Subcutaneous abdominal adipose tissue (tissue), 5 donors: Measurements from ENCODE around the gene ICOSLG.
"Not testable (repeated sequence)": the region's sequence is repeated elsewhere in the genome, so short reads cannot be mapped to it uniquely, and the experiment has no call there.

ENCODE experiments used
- H3K27ac ChIP-seq: one replicate; pipeline ENCODE4 v1.7.0; 2013; ENCODE audit warnings: low read depth, mild to moderate bottlenecking, inconsistent platforms, low read length, moderate library complexity
- H3K27me3 ChIP-seq, 5 donors: one replicate each; pipeline ENCODE4 v1.7.0; 2013; ENCODE audit warnings: low read length in 5 of 5, inconsistent platforms in 1 of 5; ENCODE audit not compliant: control insufficient read depth in 5 of 5, insufficient read depth in 4 of 5
- H3K36me3 ChIP-seq, 5 donors: one replicate each; pipeline ENCODE4 v1.7.0; 2013; ENCODE audit warnings: low read length in 5 of 5; ENCODE audit not compliant: control insufficient read depth in 5 of 5, insufficient read depth in 5 of 5
- H3K4me1 ChIP-seq, 5 donors: one replicate each; pipeline ENCODE4 v1.7.0; 2013; ENCODE audit warnings: low read length in 5 of 5, mild to moderate bottlenecking in 3 of 5, moderate library complexity in 1 of 5; ENCODE audit not compliant: control insufficient read depth in 5 of 5, insufficient read depth in 5 of 5
- H3K4me3 ChIP-seq, 5 donors: one replicate each; pipeline ENCODE4 v1.7.0; 2013; ENCODE audit warnings: low read length in 5 of 5, low read depth in 1 of 5
- H3K9ac ChIP-seq, 5 donors: one replicate each; pipeline ENCODE4 v1.7.0; 2013; ENCODE audit warnings: low read length in 5 of 5, mild to moderate bottlenecking in 4 of 5, moderate library complexity in 3 of 5
- H3K9me3 ChIP-seq, 5 donors: one replicate each; pipeline ENCODE4 v1.7.0; 2013; ENCODE audit warnings: low read length in 5 of 5; ENCODE audit not compliant: control insufficient read depth in 5 of 5
- donor health status: healthy.
- donor health status: healthy.
- donor health status: healthy.
- donor health status: healthy.
- donor health status: healthy.

The ICOSLG gene

GRCh38 chr21:44255511-44255981 is 14.8 kb upstream of the ICOSLG start:
- no peaks in the 10 kb centered on the region for H3K36me3 ChIP-seq
- no peak overlapping the region for H3K9ac ChIP-seq
- H3K27me3 ChIP-seq, result peaks cover 0 to 2% (median 0%) of the 10 kb centered on the region in 5 donors
- no peak overlapping the region for H3K27ac ChIP-seq
- peaks cover 0 to 10% (median 0%) of the 10 kb centered on the region in 5 donors for H3K9me3 ChIP-seq
- no peak overlapping the region for H3K4me3 ChIP-seq
- peaks cover 0 to 4% (median 0%) of the 10 kb centered on the region in 5 donors for H3K4me1 ChIP-seq

- H3K27ac ChIP-seq, result no peak overlapping the region
- peaks cover 0 to 4% (median 0%) of the 10 kb centered on the region in 5 donors for H3K4me1 ChIP-seq
- no peak overlapping the region for H3K4me3 ChIP-seq
- H3K9me3 ChIP-seq, result no peaks in the 10 kb centered on the region
- no peaks in the 10 kb centered on the region for H3K36me3 ChIP-seq
- no peak overlapping the region for H3K9ac ChIP-seq
- peaks cover 0 to 2% (median 0%) of the 10 kb centered on the region in 5 donors for H3K27me3 ChIP-seq
Measured at GRCh38 chr21:44253832-44254710, 13.3 kb upstream of the ICOSLG start.

GRCh38 chr21:44249204-44250037 is 8.7 kb upstream of the ICOSLG start:
- not testable (repeated sequence) for H3K4me1 ChIP-seq, H3K9me3 ChIP-seq, H3K36me3 ChIP-seq, H3K27ac ChIP-seq, H3K4me3 ChIP-seq, H3K9ac ChIP-seq, H3K27me3 ChIP-seq

GRCh38 chr21:44247904-44248303 is 7.2 kb upstream of the ICOSLG start:
- H3K27me3 ChIP-seq, H3K36me3 ChIP-seq, H3K4me3 ChIP-seq: not testable (repeated sequence)

GRCh38 chr21:44243980-44244379 is 3.2 kb upstream of the ICOSLG start:
- H3K9me3 ChIP-seq, H3K4me1 ChIP-seq, H3K36me3 ChIP-seq, H3K4me3 ChIP-seq, H3K27me3 ChIP-seq, H3K27ac ChIP-seq, H3K9ac ChIP-seq: not testable (repeated sequence)

More at GRCh38 chr21:44247904-44248303, 7.2 kb upstream of the ICOSLG start:
- not testable (repeated sequence) for H3K9ac ChIP-seq, H3K9me3 ChIP-seq, H3K27ac ChIP-seq, H3K4me1 ChIP-seq

- not testable (repeated sequence) for H3K27me3 ChIP-seq, H3K4me1 ChIP-seq, H3K9ac ChIP-seq, H3K4me3 ChIP-seq, H3K36me3 ChIP-seq, H3K9me3 ChIP-seq, H3K27ac ChIP-seq
Measured at GRCh38 chr21:44241281-44241680, 538 bp upstream of the ICOSLG start.

- not testable (repeated sequence) for H3K4me3 ChIP-seq, H3K36me3 ChIP-seq, H3K27me3 ChIP-seq, H3K4me1 ChIP-seq, H3K9ac ChIP-seq, H3K9me3 ChIP-seq, H3K27ac ChIP-seq
Measured at GRCh38 chr21:44240353-44240752, 390 bp downstream of the ICOSLG start.

- not testable (repeated sequence) for H3K4me3 ChIP-seq, H3K36me3 ChIP-seq, H3K9ac ChIP-seq, H3K4me1 ChIP-seq, H3K27ac ChIP-seq, H3K27me3 ChIP-seq, H3K9me3 ChIP-seq
Measured at GRCh38 chr21:44229561-44229960, 11.2 kb downstream of the ICOSLG start.

- not testable (repeated sequence) for H3K4me1 ChIP-seq, H3K9ac ChIP-seq, H3K36me3 ChIP-seq, H3K4me3 ChIP-seq, H3K27ac ChIP-seq, H3K27me3 ChIP-seq, H3K9me3 ChIP-seq
Measured at GRCh38 chr21:44228109-44228508, 12.6 kb downstream of the ICOSLG start.

GRCh38 chr21:44227614-44228013 is 13.1 kb downstream of the ICOSLG start:
- not testable (repeated sequence) for H3K4me3 ChIP-seq, H3K9ac ChIP-seq, H3K9me3 ChIP-seq, H3K4me1 ChIP-seq, H3K27me3 ChIP-seq, H3K27ac ChIP-seq, H3K36me3 ChIP-seq
